ENCODE measurements around the gene ARMH2.
"Not testable (repeated sequence)": the region's sequence is repeated elsewhere in the genome, so short reads cannot be mapped to it uniquely, and the experiment has no call there.

Gene ARMH2

DNA sequence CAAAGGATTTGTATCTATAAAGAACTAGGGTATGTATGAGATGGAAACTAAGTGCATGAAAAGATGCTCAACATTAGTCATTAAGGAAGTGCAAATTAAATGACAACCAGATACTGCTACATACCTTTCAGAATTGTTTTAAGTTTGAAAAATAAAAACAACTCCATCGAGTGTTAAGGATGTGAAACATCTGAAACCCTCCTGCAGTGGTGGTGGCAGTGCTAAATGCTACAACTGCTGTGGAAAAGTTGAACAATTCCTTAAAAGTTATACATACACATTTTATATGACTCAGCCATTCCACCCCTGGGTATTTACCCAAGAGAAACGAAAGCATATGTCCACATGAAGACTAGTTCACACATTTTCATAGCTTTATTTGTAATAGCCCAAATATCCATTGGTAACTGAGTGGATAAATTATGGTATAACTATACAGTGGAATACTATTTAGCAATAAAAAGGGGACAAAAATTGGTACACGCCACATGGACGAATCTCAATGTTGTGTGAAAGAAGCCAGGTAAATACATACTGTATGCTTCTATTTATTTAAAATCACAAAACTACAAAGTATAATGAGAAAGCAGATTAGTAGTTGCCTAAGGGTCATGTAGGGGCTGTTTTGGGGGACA, 10.6 kb downstream of the ARMH2 start:
- peaks cover 32% of the 10 kb centered on the region for H3K36me3 Mint-ChIP-seq
- no peak for ATAC-seq
- H3K4me1 Mint-ChIP-seq: peaks cover 6% of the 10 kb centered on the region
- no peak overlapping the region for H3K27ac Mint-ChIP-seq
- H3K4me3 Mint-ChIP-seq: no peak overlapping the region
- H3K9me3 Mint-ChIP-seq: no peaks in the 10 kb centered on the region
- no peaks in the 10 kb centered on the region for H3K27me3 Mint-ChIP-seq

DNA sequence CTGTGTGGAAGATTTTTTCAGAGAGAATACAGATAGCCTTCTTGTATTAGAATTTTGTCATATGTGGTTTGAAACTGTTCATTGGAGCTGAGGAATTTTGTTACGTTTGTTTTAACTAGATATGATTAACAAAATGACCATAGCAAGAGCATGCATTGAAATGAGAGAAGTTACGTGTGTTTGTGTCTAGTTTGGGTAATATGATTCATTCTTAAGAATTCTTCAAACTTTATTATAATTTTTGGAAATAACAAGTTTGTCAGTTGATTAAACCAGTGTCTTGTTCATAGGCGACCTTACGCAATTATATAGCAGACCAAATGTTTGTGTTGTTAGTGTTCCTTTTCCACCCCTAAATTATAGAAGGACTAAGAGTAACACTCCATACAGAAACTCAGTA, 18.5 kb downstream of the ARMH2 start:
- peaks cover 31% of the 10 kb centered on the region for H3K36me3 Mint-ChIP-seq

GRCh38 chr6:24779416-24780016, 19.2 kb downstream of the ARMH2 start:
- Mint-ChIP-seq H3K27ac (no peak overlapping the region), H3K36me3 (peaks cover 29% of the 10 kb centered on the region), H3K4me3 (no peak overlapping the region), H3K27me3 (no peaks in the 10 kb centered on the region), H3K9me3 (no peaks in the 10 kb centered on the region), H3K4me1 (peaks cover 23% of the 10 kb centered on the region)
- no peak for ATAC-seq

More for the DNA sequence above, 18.5 kb downstream of the ARMH2 start:
- no peak for ATAC-seq
- H3K27me3 Mint-ChIP-seq: no peaks in the 10 kb centered on the region
- H3K4me1 Mint-ChIP-seq: peaks cover 23% of the 10 kb centered on the region
- H3K4me3 Mint-ChIP-seq: no peak overlapping the region
- no peak overlapping the region for H3K27ac Mint-ChIP-seq
- H3K9me3 Mint-ChIP-seq: no peaks in the 10 kb centered on the region

GRCh38 chr6:24778878-24779277, 19.8 kb downstream of the ARMH2 start:
- H3K27me3 Mint-ChIP-seq: no peaks in the 10 kb centered on the region
- H3K4me3 Mint-ChIP-seq: no peak overlapping the region

GRCh38 chr6:24778121-24778520, 20.6 kb downstream of the ARMH2 start:
- ATAC-seq: no peak
- Mint-ChIP-seq H3K36me3 (peaks cover 24% of the 10 kb centered on the region), H3K9me3 (no peaks in the 10 kb centered on the region), H3K4me1 (peaks cover 23% of the 10 kb centered on the region), H3K27me3 (no peaks in the 10 kb centered on the region), H3K4me3 (no peak overlapping the region), H3K27ac (no peak overlapping the region)

More at GRCh38 chr6:24778878-24779277, 19.8 kb downstream of the ARMH2 start:
- Mint-ChIP-seq H3K27ac (no peak overlapping the region), H3K9me3 (no peaks in the 10 kb centered on the region), H3K4me1 (peaks cover 23% of the 10 kb centered on the region), H3K36me3 (peaks cover 24% of the 10 kb centered on the region)
- ATAC-seq: no peak

DNA sequence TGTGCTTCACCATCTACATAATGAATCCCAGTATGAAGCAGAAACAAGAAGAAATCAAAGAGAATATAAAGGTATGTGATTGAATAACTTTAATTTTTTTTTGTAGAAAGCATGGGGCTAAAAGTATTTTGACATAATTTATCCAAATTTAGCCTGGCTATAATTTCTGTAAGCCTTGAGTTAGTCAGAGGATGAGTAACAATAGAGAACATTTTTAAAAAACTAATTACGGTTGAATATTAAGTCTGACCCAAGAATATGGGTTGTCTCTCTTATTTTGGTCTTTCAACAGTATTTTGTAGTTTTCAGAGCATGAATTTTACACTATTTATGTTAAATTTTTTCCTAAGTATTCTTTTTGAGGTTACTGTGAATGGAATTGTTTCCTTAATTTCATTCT, 21.5 kb downstream of the ARMH2 start:
- Mint-ChIP-seq H3K27ac (no peak overlapping the region), H3K9me3 (no peaks in the 10 kb centered on the region), H3K27me3 (no peaks in the 10 kb centered on the region), H3K4me3 (no peak overlapping the region), H3K4me1 (peaks cover 23% of the 10 kb centered on the region), H3K36me3 (peaks cover 20% of the 10 kb centered on the region)
- ATAC-seq: no peak

GRCh38 chr6:24775520-24776058, 23.1 kb downstream of the ARMH2 start:
- H3K4me3 Mint-ChIP-seq: peak overlapping the region; percentile 98
- H3K27me3 Mint-ChIP-seq: no peaks in the 10 kb centered on the region
- peak overlapping the region; percentile 97 for H3K27ac Mint-ChIP-seq
- H3K36me3 Mint-ChIP-seq: peaks cover 11% of the 10 kb centered on the region
- no peaks in the 10 kb centered on the region for H3K9me3 Mint-ChIP-seq
- peaks cover 23% of the 10 kb centered on the region for H3K4me1 Mint-ChIP-seq
- ATAC-seq: no peak

DNA sequence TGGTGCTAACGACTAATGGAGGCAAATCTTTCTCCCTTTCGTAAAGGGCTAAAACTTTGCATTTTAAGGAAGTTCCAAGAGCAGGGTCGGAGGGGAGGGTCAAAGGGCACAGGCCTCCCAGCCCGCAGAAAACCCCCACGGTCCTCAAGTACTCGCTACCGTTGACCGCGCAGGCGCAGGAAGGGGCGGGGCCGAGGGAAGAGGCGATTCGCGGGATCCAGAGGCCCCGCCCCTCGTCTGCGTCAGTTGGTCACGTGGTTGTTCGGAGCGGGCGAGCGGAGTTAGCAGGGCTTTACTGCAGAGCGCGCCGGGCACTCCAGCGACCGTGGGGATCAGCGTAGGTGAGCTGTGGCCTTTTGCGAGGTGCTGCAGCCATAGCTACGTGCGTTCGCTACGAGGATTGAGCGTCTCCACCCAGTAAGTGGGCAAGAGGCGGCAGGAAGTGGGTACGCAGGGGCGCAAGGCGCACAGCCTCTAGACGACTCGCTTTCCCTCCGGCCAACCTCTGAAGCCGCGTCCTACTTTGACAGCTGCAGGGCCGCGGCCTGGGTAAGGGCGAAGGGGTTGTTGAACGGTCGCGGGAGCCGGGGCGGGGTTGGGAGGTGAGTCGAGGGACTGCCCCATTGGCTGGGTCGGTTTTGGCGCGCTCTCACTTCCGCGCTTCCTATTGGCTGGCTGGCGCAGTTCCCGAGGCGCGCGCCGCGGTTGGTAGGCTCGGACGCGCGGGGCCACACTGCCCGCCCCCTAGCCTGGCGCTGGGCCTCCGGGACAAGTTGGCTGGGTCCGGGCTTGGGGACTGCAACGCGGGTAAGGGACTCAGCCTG, 23.8 kb downstream of the ARMH2 start, which contains the start of gene GMNN:
Gene GMNN (plus strand): TSS at position 242 of the 824 bp plus-strand sequence. CDS start 2,310 bp downstream, outside the sequence.
- Mint-ChIP-seq H3K4me3 (peak within 1 kb of the TSS; percentile 98), H3K27ac (peak within 1 kb of the TSS; percentile 97), H3K4me1 (peaks cover 20% of the 10 kb centered on the region), H3K9me3 (no peaks in the 10 kb centered on the region), H3K27me3 (no peaks in the 10 kb centered on the region), H3K36me3 (peaks cover 4% of the 10 kb centered on the region)
- peak; percentile 99 for ATAC-seq

DNA sequence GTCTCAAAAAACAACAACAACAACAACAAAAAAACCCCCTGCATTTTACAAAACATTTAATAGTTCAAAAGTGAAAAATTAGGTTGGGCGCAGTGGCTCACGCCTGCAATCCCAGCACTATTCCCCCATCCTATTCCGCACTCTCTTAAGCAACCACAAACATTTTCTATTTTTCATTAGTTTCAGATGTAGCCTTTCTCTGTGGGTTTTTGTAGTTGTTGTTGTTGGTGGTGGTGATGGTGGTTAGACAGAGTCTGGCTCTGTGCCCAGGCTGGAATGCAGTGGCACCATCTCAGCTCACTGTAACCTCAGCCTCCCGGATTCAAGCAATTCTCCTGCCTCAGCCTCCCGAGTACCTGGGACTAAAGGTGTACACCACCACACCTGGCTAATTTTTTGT, 30.4 kb downstream of the ARMH2 start:
- ATAC-seq: no peak
- H3K27ac Mint-ChIP-seq: no peak overlapping the region

GRCh38 chr6:24766680-24767462, 31.8 kb downstream of the ARMH2 start:
- ATAC-seq: no peak
- peaks cover 3% of the 10 kb centered on the region for H3K4me1 Mint-ChIP-seq
- H3K27me3 Mint-ChIP-seq: no peaks in the 10 kb centered on the region
- H3K36me3 Mint-ChIP-seq: no peaks in the 10 kb centered on the region
- H3K4me3 Mint-ChIP-seq: no peak overlapping the region
- no peak overlapping the region for H3K27ac Mint-ChIP-seq
- H3K9me3 Mint-ChIP-seq: peaks cover 1% of the 10 kb centered on the region

More for the DNA sequence above, 30.4 kb downstream of the ARMH2 start:
- no peaks in the 10 kb centered on the region for H3K27me3 Mint-ChIP-seq
- H3K36me3 Mint-ChIP-seq: no peaks in the 10 kb centered on the region
- no peaks in the 10 kb centered on the region for H3K4me1 Mint-ChIP-seq
- no peaks in the 10 kb centered on the region for H3K9me3 Mint-ChIP-seq
- no peak overlapping the region for H3K4me3 Mint-ChIP-seq

GRCh38 chr6:24765968-24766367, 32.7 kb downstream of the ARMH2 start:
- H3K4me1 Mint-ChIP-seq, ATAC-seq, H3K9me3 Mint-ChIP-seq, H3K4me3 Mint-ChIP-seq, H3K27ac Mint-ChIP-seq, H3K36me3 Mint-ChIP-seq, H3K27me3 Mint-ChIP-seq: not testable (repeated sequence)

DNA sequence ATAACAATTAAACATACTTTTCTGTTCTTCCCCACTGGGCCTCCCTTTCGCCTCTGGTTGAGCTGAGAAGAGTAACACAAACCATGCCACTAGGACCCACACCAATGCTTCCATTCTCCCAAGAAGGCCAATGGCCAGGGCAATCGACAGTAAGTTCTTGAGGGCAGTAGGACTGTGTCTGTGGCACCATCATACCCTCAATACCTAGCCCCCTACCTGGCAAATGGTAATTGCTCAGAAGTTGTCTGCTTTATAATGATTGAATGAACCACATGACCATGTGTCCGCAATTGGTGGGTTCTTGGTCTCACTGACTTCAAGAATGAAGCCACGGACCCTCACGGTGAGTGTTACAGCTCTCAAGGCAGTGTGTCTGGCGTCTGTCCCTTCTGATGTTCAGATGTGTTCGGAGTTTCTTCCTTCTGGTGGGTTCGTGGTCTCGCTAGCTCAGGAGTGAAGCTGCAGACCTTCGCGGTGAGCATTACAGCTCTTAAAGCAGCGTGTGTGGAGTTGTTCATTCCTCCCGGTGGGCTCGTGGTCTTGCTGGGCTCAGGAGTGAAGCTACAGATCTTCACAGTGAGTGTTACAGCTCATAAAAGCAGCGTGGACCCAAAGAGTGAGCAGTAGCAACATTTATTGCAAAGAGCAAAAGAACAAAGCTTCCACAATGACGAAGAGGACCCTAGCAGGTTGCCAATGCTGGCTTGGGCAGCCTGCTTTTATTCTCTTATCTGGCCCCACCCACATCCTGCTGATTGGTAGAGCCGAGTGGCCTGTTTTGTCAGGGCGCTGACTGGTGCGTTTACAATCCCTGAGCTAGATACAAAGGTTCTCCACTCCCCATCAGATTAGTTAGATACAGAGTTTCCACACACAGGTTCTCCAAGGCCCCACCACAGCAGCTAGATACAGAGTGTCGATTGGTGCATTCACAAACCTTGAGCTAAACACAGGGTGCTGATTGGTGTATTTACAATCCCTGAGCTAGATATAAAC, 33.6 kb downstream of the ARMH2 start:
- H3K9me3 Mint-ChIP-seq, H3K27me3 Mint-ChIP-seq, H3K36me3 Mint-ChIP-seq, H3K4me1 Mint-ChIP-seq, H3K27ac Mint-ChIP-seq, ATAC-seq, H3K4me3 Mint-ChIP-seq: not testable (repeated sequence)

- no peaks in the 10 kb centered on the region for H3K36me3 Mint-ChIP-seq
- H3K4me1 Mint-ChIP-seq: peaks cover 6% of the 10 kb centered on the region
- H3K27me3 Mint-ChIP-seq: no peaks in the 10 kb centered on the region
- H3K27ac Mint-ChIP-seq: no peak overlapping the region
- no peak overlapping the region for H3K4me3 Mint-ChIP-seq
- ATAC-seq: no peak
- H3K9me3 Mint-ChIP-seq: peaks cover 3% of the 10 kb centered on the region
These were observed 35.1 kb downstream of the ARMH2 start for GRCh38 chr6:24763578-24763977.

- Mint-ChIP-seq H3K4me1 (peaks cover 6% of the 10 kb centered on the region), H3K27ac (peak overlapping the region; percentile 23), H3K4me3 (no peak overlapping the region), H3K9me3 (peaks cover 3% of the 10 kb centered on the region), H3K27me3 (no peaks in the 10 kb centered on the region), H3K36me3 (no peaks in the 10 kb centered on the region)
- peak; percentile 36 for ATAC-seq
These were observed 36.9 kb downstream of the ARMH2 start for GRCh38 chr6:24761851-24762250.

All from stimulated activated memory B cell treated with anti-CD40 and anti-IgM and Interleukin-4, amounts not matched to agents 10 μg/mL and 1 μg/mL and 100 μg/mL, for 72 hours (primary cell).